Neural cell (in vitro differentiated cells): ENCODE data around the gene PLXDC2. TPM values are rescaled to one million over a fixed set of nuclear protein-coding genes. Genes with fewer than 3 reads are reported as not detected.

Source experiments
- H2AFZ ChIP-seq: fragments of 200-600, 300-800 bp; sonication (generic), shearing (Covaris generic); 2 replicates; pipeline ENCODE4 v1.6.0; 2014; ENCODE audit warnings: low read depth, mild to moderate bottlenecking, antibody characterized with exemption, low read length, moderate library complexity
- H3F3A ChIP-seq: fragments of 200-600 bp; shearing (Covaris generic); 2 replicates; pipeline ENCODE4 v1.6.1; 2016; ENCODE audit warnings: mild to moderate bottlenecking, moderate library complexity, mixed read lengths, antibody characterized with exemption, low read length; ENCODE audit not compliant: insufficient read depth, poor library complexity, severe bottlenecking
- H3K27ac ChIP-seq: fragments of 200-600, 300-800 bp; sonication (generic), shearing (Covaris generic); 2 replicates; pipeline ENCODE4 v1.5.1; 2014; ENCODE audit warnings: mild to moderate bottlenecking, low read length, moderate library complexity
- H3K27me3 ChIP-seq: fragments of 300-800, 200-600 bp; sonication (generic), shearing (Covaris generic); 2 replicates; pipeline ENCODE4 v1.6.0; 2014; ENCODE audit warnings: mild to moderate bottlenecking, low read depth, low read length, moderate library complexity; ENCODE audit not compliant: insufficient read depth
- H3K36me3 ChIP-seq: fragments of 300-800, 200-600 bp; sonication (generic), shearing (Covaris generic); 2 replicates; pipeline ENCODE4 v1.5.1; 2014; ENCODE audit warnings: mild to moderate bottlenecking, antibody characterized with exemption, low read length, moderate library complexity; ENCODE audit not compliant: insufficient read depth
- H3K4me2 ChIP-seq: fragments of 300-800, 200-600 bp; sonication (generic), shearing (Covaris generic); 2 replicates; pipeline ENCODE4 v1.6.0; 2014; ENCODE audit warnings: mild to moderate bottlenecking, low read length
- H3K4me3 ChIP-seq: fragments of 300-800, 200-600 bp; sonication (generic), shearing (Covaris generic); 2 replicates; pipeline ENCODE4 v1.5.1; 2014; ENCODE audit warnings: mild to moderate bottlenecking, low read length, moderate library complexity
- H3K79me2 ChIP-seq: fragments of 200-600 bp; shearing (Covaris generic); replicated peaks from 2 replicates; pipeline ENCODE4 v1.6.0; 2014; ENCODE audit warnings: mild to moderate bottlenecking, low read length, moderate library complexity; ENCODE audit not compliant: insufficient read depth
- H3K9ac ChIP-seq: fragments of 300-800, 200-600 bp; sonication (generic), shearing (Covaris generic); 2 replicates; pipeline ENCODE4 v1.6.1; 2016; ENCODE audit warnings: mild to moderate bottlenecking, low read length, mixed read lengths
- H3K9me2 ChIP-seq: fragments of 200-600 bp; shearing (Covaris generic); 2 replicates; pipeline ENCODE4 v1.6.1; 2016; ENCODE audit warnings: mild to moderate bottlenecking, low read length, mixed read lengths; ENCODE audit not compliant: insufficient read depth
- H3K9me3 ChIP-seq: fragments of 200-600, 300-800 bp; sonication (generic), shearing (Covaris generic); 2 replicates; pipeline ENCODE4 v1.6.1; 2016; ENCODE audit warnings: mild to moderate bottlenecking, mixed run types, low read length, moderate library complexity, mixed read lengths
- H4K20me1 ChIP-seq: fragments of 200-600 bp; shearing (Covaris generic); 2 replicates; pipeline ENCODE4 v1.6.1; 2016; ENCODE audit warnings: mild to moderate bottlenecking, mixed run types; ENCODE audit not compliant: insufficient read depth
- EP300 ChIP-seq: fragments of 450-650 bp; conservative IDR thresholded peaks from 2 replicates; pipeline ENCODE4 v1.6.1; 2014; ENCODE audit warnings: antibody characterized with exemption, mild to moderate bottlenecking, moderate library complexity; ENCODE audit not compliant: poor library complexity, severe bottlenecking
- EZH2 ChIP-seq: fragments of 200-600, 300-800 bp; shearing (Covaris generic), sonication (generic); IDR thresholded peaks from 2 replicates; pipeline ENCODE4 v1.6.1; 2014; ENCODE audit warnings: antibody characterized with exemption, low read length, borderline replicate concordance, mild to moderate bottlenecking; ENCODE audit not compliant: insufficient read depth, poor library complexity, severe bottlenecking
- MXI1 ChIP-seq: fragments of 450-650 bp; conservative IDR thresholded peaks from 2 replicates; pipeline ENCODE4 v1.6.1; 2014; ENCODE audit warnings: antibody characterized with exemption, mild to moderate bottlenecking; ENCODE audit not compliant: poor library complexity, severe bottlenecking
- POLR2AphosphoS5 ChIP-seq: IDR thresholded peaks from 2 replicates; pipeline ENCODE4 v1.6.1; 2012
- RAD21 ChIP-seq: fragments of 450-650 bp; conservative IDR thresholded peaks from 2 replicates; pipeline ENCODE4 v1.6.1; 2014; ENCODE audit warnings: antibody characterized with exemption, mild to moderate bottlenecking, moderate library complexity
- SMC3 ChIP-seq: fragments of 450-650 bp; conservative IDR thresholded peaks from 2 replicates; pipeline ENCODE4 v1.6.1; 2014; ENCODE audit warnings: antibody characterized with exemption, mild to moderate bottlenecking, moderate library complexity; ENCODE audit not compliant: poor library complexity
- TAF1 ChIP-seq: IDR thresholded peaks from 2 replicates; pipeline ENCODE4 v1.6.1; 2012; ENCODE audit warnings: low read depth
- polyA plus RNA-seq: library from polyadenylated mRNA; depleted of rRNA; stranded (reverse); fragments of >200 nt; gene quantifications from 2 replicates; pipeline ENCODE4 v1.2.3, GENCODE V29; 2014
- TF ChIP-seq, protein P1 (sequence below): fragments of 450-650 bp; IDR thresholded peaks from 2 replicates; pipeline ENCODE4 v1.5.1; 2014; ENCODE audit warnings: antibody characterized with exemption, mild to moderate bottlenecking, moderate library complexity; ENCODE audit not compliant: poor library complexity, severe bottlenecking
- TF ChIP-seq, protein P2 (sequence below): IDR thresholded peaks from 2 replicates; pipeline ENCODE4 v1.6.1; 2012; ENCODE audit warnings: borderline replicate concordance

PLXDC2 gene
- polyA plus RNA-seq, 1 donor from 2014 or later: 2.3 TPM

DNA sequence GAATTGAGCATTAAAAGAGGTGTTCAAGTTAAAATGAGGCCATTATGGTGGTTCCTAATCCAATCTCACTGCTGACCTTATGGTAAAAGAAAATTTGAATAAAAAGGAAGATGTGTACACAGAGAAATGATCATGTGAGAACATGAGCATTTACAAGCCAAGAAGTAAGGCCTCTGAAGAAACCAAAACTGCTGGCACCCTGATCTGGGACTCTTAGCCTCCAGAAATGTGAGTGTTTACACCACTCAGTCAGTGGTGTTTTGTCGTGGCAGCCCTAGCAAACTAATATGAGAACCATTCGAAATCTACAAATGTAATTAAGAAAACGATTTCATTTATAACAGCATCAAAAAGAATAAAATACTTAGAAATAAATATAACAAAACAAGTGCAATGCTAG, 6.8 kb upstream of the PLXDC2 start:
- Histone ChIP-seq H3K27me3 (no peaks in the 10 kb centered on the region), H4K20me1 (no peaks in the 10 kb centered on the region), H3F3A (peaks cover under 1% of the 10 kb centered on the region), H3K27ac (no peak overlapping the region), H3K9ac (no peak overlapping the region), H3K4me2 (no peak overlapping the region), H3K4me3 (no peak overlapping the region), H3K36me3 (no peaks in the 10 kb centered on the region), H3K9me3 (no peaks in the 10 kb centered on the region), H2AFZ (no peak overlapping the region), H3K9me2 (no peaks in the 10 kb centered on the region), H3K79me2 (no peaks in the 10 kb centered on the region)
- TF ChIP-seq, protein P1, sequence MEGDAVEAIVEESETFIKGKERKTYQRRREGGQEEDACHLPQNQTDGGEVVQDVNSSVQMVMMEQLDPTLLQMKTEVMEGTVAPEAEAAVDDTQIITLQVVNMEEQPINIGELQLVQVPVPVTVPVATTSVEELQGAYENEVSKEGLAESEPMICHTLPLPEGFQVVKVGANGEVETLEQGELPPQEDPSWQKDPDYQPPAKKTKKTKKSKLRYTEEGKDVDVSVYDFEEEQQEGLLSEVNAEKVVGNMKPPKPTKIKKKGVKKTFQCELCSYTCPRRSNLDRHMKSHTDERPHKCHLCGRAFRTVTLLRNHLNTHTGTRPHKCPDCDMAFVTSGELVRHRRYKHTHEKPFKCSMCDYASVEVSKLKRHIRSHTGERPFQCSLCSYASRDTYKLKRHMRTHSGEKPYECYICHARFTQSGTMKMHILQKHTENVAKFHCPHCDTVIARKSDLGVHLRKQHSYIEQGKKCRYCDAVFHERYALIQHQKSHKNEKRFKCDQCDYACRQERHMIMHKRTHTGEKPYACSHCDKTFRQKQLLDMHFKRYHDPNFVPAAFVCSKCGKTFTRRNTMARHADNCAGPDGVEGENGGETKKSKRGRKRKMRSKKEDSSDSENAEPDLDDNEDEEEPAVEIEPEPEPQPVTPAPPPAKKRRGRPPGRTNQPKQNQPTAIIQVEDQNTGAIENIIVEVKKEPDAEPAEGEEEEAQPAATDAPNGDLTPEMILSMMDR: no peak
- TF ChIP-seq TAF1 (no peak), EP300 (no peak), RAD21 (no peak), SMC3 (no peak), MXI1 (no peak), POLR2AphosphoS5 (no peak), EZH2 (no peak)
- TF ChIP-seq, protein P2, sequence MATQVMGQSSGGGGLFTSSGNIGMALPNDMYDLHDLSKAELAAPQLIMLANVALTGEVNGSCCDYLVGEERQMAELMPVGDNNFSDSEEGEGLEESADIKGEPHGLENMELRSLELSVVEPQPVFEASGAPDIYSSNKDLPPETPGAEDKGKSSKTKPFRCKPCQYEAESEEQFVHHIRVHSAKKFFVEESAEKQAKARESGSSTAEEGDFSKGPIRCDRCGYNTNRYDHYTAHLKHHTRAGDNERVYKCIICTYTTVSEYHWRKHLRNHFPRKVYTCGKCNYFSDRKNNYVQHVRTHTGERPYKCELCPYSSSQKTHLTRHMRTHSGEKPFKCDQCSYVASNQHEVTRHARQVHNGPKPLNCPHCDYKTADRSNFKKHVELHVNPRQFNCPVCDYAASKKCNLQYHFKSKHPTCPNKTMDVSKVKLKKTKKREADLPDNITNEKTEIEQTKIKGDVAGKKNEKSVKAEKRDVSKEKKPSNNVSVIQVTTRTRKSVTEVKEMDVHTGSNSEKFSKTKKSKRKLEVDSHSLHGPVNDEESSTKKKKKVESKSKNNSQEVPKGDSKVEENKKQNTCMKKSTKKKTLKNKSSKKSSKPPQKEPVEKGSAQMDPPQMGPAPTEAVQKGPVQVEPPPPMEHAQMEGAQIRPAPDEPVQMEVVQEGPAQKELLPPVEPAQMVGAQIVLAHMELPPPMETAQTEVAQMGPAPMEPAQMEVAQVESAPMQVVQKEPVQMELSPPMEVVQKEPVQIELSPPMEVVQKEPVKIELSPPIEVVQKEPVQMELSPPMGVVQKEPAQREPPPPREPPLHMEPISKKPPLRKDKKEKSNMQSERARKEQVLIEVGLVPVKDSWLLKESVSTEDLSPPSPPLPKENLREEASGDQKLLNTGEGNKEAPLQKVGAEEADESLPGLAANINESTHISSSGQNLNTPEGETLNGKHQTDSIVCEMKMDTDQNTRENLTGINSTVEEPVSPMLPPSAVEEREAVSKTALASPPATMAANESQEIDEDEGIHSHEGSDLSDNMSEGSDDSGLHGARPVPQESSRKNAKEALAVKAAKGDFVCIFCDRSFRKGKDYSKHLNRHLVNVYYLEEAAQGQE: no peak

DNA sequence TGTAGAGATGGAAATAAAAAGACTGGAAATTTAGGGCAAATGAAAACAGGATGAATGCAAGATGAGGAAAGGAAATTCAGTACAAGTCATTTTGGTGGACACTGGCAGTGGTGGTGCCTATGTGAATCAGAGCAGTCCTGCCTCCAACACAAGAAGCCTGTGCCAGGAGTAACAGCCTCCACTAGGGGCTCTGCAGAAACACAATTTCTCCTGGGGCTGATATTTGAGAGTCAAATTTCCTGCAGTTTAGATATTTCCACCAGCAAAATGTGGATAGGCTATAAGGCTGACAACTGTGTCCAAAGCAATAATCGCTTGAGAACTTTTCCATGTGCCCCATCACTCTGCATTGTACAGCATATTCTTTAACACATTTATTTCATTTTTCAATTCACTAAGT, 4.7 kb upstream of the PLXDC2 start:
- Histone ChIP-seq H3K9me2 (no peaks in the 10 kb centered on the region), H3K79me2 (no peaks in the 10 kb centered on the region), H3K4me2 (no peak overlapping the region), H4K20me1 (no peaks in the 10 kb centered on the region), H3F3A (peaks cover 3% of the 10 kb centered on the region), H3K27ac (no peak overlapping the region), H3K4me3 (no peak overlapping the region), H3K9ac (no peak overlapping the region), H3K27me3 (no peaks in the 10 kb centered on the region), H3K36me3 (no peaks in the 10 kb centered on the region), H3K9me3 (no peaks in the 10 kb centered on the region), H2AFZ (no peak overlapping the region)
- TF ChIP-seq, protein P1: peak; percentile 29
- TF ChIP-seq EZH2: no peak
- no peak for TF ChIP-seq POLR2AphosphoS5
